ENCODE results near the gene MACC1.

The MACC1 gene

DNA sequence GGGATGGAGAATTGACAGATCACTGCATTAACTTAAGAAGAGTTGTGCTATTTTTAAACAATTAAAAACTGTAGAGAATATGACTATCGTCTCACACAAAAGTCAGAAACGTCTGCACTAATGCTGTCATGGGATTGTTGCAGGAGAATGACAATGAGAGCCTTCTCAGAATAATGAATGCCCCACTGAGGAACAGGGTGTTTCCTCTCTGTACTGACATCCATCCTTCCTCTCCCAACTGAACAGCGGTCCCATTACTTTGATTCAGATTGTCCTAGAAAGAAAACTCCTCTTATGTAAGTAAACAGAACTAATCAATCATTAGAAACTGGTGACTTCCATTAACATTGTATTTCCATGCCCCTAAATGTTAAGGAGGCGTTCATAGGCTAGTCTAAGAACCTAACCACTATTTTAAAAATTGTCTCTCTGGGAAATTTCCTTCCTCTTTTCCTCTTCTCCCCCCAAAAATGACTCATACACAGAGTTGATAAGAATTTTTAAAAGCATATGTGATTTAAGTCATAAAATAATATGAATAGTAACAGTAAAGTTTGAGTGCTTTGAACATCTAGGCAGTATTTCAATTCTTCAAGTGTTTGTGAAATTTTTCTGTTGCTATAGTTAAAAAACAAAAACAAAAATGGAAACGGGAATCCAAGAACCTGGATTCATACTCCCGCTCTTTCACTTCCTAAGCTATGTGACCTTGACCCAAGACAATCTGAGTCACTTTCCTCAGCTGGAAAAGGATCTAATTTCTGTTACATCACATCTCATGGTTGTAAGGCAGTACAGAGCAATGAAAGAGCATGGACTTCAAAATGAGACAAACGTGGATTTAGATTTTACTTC lies 12.7 kb upstream of the MACC1 start:
- DNase-seq (ENCODE audit: low spot score), result peak; percentile 80

DNA sequence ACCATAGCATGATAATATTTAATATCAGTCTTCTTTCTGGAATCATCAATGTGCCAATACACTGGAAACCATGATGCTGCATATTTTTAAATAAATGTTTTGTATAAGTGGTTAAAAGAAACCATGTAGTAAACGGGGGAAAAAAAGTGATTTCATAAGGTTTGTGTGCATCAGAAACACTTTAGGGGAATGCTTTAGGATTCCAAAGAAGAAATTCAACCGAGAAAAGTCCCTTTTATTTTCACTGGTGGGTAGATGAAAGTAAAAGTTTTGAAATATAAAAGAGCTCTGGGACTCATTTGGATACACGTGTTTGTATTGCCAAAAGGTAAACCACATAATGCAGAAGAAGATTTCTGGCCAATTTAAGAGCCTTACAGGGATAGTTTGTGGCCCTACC lies 11.9 kb upstream of the MACC1 start:
- no peak for DNase-seq (ENCODE audit: low spot score)

DNA sequence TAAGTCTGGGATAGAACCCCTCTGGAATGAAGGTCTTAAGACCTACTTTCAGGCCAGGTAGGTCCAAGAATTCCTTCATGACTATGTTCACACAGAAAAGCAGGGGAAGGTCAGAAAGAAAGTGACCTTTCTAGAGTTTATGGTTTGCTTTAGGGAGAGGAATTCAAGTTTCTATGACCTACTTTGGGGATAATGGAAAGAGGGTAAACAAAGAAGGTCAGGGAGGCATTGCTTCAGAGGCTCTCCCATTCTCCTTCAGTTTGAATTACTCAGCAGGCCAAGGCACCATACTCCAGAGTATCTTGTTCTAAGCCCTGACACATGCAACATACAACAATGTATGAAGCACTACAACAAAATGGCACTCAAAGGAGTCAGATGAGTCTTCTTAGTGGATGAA lies 11.5 kb upstream of the MACC1 start:
- no peak for DNase-seq (ENCODE audit: low spot score)

DNA sequence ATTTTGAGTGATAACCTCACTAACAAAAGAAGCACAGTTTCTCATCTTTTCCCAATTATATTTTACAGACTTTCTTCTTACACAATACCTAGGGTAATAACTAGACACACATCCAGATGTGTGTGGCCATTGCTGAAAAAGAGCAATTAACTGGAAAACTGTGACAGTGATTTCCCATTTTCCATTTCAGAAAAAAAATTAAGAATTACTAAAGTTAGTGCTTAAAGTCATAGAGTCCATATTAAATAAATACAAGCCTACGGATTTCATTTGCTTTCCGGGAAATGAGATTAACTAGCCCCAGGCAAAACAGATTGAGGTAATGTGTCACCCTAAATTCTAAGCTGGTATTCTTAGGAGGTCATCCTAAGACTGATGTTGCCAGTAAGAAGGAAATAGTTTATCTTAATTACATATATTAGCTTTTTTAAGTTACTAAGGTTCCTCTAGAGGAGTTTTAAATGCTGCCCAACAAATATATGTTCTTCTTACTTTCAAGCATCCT lies 10.2 kb upstream of the MACC1 start:
- no peak for DNase-seq (ENCODE audit: low spot score)

DNA sequence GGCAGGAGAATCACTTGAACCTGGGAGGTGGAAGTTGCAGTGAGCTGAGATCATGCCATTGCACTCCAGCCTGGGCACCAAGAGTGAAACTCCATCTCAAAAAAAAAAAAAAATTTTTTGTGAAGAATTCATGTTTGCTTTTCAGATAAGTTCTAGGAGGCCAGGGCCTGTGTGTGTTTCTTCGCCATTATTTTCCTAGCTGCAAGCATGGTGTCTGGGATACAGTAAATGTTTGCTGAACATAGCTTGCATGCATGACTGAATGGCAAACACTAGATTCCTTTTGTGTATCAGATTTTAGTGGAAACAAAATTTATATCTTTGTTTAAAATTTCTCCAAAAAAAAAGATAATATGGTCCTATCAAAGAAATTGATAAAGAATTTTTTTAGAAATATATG lies 9.7 kb upstream of the MACC1 start:
- DNase-seq (ENCODE audit: low spot score), result no peak

DNA sequence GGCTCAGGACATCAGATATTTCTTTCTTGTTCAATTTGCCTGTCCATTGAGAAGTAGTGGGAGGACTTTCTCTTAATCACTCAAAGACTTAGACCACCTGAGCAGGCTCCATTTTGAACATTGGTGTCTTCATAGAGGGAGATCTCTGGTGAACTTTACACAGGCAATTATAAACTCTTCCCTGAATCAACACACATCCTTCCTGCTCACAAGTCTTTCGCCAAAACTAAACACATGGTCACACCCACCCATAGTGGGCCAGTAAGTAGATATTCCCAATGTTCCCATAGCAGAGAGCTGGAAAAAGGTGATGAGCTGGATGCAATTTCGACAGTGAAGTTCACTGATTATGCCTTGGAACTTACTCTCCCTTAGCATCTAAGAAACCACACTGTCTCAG lies 8.2 kb upstream of the MACC1 start:
- no peak for DNase-seq (ENCODE audit: low spot score)

DNA sequence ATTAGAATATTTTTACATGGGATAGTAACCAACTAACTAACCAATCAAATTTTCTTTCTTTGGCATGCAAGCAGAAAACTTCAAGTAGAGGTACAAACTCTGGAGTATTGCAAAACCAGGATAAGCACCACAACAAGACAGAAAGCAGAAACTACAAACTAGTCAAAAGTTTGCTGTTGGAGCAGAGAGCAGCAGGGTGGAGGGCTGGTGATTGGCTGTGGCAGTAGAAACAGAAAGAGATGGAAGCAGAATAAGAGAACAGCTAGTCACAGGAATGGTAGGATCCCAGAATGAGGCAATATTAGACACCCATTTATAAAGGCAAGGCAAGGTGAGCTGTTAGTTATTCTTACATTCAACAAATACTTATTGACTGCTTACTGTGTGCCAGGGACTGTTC lies 6.8 kb upstream of the MACC1 start:
- no peak for DNase-seq (ENCODE audit: low spot score)

DNA sequence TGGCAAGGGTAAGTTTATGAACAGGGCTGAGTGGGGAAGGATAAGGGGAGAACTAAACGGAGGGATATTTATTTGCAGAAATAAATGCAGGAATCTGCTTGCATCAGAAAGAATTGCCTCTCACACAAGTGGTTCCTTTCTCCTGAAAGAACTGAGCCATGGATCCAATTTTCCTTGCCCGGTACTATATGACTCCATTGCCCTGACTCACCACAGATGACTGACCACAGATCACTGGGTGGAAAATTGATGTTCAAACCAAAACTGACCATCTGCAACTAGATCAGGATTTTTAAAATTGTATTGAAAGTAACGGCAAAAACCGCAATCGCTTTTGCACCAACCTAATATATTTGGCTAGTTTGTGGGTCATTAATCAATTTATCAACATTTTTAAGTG lies 6.2 kb upstream of the MACC1 start:
- peak; percentile 60 for DNase-seq (ENCODE audit: low spot score)

DNA sequence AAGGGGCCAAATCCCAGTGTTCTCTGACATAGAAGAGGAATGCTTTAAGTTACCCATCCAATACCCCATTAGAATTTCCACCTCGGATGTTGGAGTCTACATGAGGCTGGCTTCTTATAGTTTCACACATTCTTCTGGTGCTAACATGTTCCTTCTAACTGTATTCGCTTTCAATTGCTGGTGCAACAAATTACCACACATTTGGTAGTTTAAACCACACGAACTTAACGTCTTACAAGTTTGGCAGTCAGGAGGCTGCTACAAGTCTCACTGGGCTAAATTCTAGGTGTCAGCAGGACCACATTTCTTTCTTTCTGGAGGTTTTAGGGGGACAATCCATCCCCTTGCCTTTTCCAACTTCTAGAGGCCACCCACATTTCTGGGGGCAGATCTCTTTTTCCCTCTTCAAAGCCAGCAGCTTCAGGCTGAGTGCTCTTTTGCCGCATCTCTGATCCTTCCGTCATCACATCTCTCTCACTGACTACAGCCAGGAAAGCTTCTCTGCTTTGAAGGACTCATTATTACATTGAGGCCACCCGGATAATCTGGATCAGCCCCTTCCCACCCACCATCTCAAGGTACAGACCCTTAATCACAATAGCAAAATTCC lies 5.1 kb upstream of the MACC1 start:
- DNase-seq (ENCODE audit: low spot score), result no peak

DNA sequence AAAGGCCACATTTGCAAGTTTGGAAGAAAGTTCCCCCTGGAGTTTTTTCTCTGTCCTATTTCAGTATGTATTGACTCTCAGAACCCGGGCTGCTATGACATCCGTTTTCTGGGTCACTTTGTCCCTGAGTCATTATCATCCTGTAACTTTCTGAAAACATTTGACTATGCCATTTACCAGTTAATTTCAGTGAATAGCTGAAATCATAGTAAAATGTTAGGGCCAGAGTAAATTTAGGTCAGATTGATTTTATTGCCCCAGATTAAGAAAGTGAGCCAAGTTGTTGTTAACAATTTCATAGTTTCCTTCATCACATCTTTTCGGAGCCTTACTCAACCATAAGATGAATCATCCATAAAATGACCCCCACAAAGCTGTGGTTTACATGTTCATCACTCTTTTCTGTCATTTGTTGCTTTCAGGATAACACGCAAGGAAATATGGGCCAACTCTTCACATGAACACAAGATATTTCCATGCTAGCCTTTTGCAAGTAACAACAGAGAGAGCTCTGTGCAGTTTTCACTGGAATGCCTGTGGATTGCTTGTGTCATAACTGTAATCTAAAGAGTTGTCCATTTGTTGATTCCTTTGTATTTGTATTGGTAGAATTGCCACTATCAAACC lies 3.9 kb upstream of the MACC1 start:
- DNase-seq (ENCODE audit: low spot score), result peak; percentile 84

DNA sequence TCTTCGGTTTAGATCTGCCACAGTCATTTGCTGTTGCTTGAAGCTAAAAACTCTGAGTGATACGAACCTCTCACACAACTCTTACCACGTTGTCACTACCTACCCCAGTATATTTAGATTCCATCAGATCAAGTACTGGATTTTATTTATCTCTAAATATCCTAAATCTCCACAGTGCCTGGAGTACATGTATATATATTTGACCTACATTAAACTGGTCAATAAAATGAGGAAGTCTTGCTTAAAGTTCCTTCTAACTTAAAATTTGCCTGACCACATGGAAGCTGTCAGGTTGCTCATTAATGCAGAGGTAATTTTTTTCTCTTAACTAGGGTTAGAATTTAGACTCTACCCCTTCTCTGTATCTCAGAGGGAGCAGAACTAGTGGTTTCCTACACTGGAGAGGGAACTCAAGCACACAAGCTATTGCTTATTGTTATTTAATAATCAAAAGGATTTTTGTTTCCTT lies 3.1 kb upstream of the MACC1 start:
- DNase-seq (ENCODE audit: low spot score), result no peak

DNA sequence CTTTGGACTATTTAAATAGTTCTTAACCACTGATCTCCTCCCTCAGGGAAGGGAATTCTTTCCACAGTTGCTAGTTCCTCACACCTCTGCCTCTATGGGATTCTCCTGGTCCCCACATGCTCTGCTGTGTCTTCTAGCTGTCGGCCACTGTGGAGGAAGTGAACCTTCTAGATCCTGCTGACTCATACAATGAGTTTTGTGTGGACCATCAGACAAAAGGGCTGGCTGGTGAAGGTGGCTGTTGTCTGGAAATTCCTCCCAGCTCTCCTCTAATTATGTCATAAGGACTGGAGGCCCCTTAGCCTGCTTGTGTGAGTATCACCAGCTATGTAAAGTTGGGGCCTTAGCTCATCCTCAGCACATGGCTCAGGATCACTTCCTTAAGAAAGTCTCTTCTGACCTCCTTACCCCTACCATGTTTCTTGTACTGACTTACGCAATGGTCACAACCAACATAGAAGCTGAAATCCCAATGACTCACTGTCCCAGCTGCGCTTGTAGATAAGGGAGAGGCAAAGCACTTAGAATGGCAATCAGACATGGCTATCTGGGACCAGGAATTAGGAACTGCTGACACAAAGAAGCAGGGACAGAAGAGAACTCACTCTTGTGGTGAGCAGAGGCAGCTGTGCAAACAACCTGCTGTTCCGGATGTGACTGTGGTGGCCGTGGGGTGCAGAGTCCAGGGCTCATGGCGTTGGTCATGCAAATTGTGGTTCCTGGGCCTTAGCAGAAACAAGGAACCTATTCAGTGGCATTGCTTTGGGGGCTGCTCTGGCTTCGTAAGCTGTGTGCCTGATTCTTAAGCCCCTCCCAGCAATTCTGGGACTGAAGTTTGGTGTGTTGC lies 2.5 kb upstream of the MACC1 start:
- DNase-seq (ENCODE audit: low spot score), result peak; percentile 98

DNA sequence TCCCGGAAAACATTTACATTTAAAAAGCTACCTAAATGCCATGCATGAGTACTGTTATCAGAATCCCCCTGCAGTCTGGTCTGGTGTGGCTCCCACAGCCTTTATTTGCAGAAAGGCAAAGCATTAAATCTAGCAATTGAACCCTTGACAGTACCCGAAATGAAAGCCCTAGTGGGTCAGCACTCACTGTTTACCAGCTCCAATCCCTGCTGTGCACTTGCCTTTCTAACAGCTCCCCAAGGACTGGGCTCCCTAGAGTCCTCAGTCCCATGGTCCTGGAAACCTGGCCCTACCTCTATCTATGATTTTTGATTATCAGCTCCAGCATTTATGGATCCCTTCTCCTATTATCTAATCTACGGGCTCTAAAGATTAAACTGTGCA lies 1.9 kb upstream of the MACC1 start:
- no peak for DNase-seq (ENCODE audit: low spot score)

DNA sequence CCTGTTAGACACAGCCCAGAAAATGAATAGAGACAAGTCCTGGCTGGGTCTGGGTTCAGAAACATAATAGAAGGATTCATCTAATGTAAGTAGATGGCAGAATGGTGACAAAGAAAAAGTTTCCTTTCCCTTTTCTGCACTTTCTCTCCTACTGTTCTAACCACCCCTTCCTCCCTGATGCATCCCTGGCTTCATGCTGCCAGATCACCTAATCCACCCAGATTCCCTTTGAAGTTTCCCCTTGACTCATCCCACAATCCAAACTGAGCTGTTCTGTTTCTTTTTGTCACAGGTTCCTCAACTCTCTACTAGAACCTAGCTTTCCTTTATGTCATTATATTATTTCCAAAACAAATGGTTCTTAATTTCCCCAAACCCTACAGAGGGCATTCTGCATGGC lies 1.1 kb upstream of the MACC1 start:
- peak; percentile 85 for DNase-seq (ENCODE audit: low spot score)

DNA sequence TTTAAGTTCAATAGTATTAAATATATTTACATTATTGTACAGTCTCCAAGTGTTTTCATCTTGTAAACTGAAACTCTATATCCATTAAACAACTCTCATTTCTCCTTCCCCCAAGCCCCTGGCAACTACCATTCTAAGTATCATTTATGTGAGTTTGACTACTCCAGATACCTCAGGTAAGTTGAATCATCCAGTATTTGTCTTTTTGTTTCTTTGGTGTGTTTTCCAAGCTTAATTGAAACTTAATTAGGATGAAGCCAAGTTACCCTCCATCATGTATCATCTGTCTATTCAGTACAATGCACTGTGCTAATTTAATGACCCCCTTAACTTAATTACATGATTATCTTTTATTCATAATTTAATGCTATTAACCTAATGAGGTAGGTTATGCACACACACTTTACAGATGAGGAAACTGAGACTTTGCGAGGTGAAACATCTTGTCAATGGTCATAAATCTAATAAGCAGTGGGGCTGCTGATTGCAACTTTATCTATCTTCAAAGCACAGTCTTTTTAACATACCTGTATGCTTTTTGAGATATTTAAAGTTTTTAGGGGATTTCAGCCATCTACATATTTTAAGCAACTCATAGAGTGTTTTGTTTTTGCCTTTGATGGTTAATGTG lies 663 bp downstream of the MACC1 start:
- peak; percentile 67 for DNase-seq (ENCODE audit: low spot score)

DNA sequence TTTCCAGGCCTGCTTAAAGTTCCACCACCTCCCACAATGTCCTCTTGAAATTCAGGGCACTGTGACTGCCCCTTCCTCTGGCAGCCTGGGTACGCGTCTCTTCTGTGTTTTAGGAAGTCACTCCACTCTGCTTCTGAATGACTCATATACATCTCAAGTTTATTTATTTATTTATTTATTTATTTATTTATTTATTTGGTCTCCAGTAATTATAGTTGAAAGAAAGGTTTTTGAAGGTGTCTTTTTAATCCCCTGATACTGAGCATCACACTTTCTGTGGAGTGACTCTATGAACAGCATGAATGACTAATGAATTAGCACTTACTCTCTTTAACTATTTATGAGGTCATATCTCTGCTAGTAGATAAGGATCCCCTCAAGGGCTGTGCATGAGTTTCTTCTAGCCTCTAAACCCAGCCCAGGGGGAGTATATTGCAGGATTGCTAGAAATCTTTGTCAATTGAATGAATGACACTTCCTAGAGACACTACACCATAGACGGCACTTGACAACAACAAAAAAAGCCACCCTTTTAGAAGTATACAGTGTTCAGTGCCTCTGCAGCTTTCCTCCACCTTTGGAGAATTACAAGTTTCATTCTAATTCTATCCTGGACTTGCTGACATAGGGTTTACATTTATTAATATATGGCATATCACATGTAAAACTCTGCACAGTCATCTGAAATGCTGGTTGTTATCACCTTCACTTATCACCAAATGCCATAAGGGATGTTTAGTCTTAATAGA lies 2.1 kb downstream of the MACC1 start:
- peak; percentile 92 for DNase-seq (ENCODE audit: low spot score)

DNA sequence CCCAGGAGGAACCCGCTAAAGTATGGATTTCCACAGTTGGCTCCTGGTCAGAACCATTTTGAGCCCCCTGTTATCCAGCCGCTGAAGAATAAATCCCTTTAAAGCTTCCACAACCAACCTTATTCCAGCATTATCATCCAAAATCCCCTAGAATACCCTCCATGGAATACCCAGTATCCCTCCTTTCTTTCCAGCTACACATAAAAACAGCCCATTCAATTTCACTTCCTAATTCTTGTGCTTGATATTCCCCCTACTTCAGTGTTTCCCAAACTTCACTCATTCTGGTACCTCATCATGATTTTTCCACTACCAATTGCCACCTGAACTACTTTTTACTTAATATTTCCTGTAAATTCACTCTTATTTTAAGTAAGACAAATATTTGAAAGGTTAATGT lies 3.1 kb downstream of the MACC1 start:
- no peak for DNase-seq (ENCODE audit: low spot score)

DNA sequence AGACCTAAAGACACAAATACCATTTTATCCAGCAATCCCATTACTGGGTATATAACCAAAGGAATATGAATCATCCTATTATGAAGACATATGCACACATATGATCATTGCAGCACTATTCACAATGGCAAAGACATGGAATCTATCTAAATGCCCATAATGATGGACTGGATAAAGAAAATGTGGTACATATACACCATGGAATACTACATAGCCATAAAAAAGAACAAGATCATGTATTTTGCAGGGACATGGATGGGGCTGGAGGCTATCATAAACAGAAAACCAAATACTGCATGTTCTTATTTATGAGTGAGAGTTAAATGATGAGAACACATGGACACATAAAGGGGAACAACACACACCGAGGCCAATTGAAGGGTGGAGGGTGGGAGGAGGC lies 3.8 kb downstream of the MACC1 start:
- no peak for DNase-seq (ENCODE audit: low spot score)

DNA sequence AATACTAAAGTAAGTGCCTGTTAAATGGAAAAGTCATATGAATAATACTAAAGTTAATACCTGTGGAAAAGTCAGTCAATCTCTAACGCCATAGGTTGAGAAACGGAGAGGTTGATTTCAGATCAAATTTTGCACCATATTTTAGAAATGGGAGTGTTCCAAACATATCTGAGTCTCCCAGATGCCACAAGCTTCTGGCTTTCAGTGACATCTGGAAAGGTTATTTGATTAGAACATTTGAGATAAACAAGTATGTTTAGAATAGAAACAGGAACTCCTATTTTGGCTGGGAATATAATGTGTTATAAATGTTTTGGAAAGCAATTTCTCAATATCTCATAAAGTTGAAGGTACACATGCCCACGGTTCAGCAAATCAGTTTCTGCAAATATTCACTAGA lies 5.8 kb downstream of the MACC1 start:
- no peak for DNase-seq (ENCODE audit: low spot score)

DNA sequence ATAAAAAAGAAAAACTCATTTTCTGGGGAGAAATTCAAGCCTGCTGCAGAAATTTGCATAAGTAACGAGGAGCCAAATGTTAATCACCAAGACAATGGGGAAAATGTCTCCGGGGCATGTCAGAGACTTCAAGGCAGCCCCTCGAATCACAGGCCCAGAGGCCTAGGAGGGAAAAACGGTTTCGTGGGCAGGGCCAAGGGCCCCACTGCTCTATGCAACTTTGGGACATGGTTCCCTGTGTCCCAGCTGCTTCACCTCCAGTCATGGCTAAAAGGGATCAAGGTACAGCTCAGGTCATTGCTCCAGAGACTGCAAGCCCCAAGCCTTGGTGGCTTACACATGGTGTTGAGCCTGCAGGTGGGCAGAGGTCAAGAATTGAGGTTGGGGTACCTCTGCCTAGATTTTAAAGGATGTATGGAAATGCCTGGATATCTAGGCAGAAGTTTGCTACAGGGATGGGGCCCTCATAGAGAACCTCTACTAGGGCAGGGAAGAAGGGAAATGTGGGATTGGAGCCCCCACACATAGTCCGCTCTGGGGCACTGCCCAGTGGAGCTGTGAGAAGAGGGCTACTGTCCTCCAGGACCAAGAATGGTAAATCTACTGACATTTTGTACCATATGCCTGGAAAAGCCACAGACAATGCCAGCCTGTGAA lies 8.4 kb downstream of the MACC1 start:
- DNase-seq (ENCODE audit: low spot score), result no peak
